Forelimb muscle (tissue), 1 donor: Measurements from ENCODE around the gene AGFG1. TPM values are rescaled to one million over a fixed set of nuclear protein-coding genes. Genes with fewer than 3 reads are reported as not detected.

Experiments
- DNase-seq: peaks from one replicate; pipeline ENCODE4 v3.0.0-alpha.2; 2013; ENCODE audit warnings: low read depth
- polyA plus RNA-seq: library from polyadenylated mRNA; unstranded; fragments of 120-200 nt; gene quantifications from one replicate; pipeline ENCODE4 v1.2.1, GENCODE V29; 2013; ENCODE audit not compliant: insufficient read length

AGFG1 gene
- polyA plus RNA-seq, 1 donor = 47.8 TPM

DNA sequence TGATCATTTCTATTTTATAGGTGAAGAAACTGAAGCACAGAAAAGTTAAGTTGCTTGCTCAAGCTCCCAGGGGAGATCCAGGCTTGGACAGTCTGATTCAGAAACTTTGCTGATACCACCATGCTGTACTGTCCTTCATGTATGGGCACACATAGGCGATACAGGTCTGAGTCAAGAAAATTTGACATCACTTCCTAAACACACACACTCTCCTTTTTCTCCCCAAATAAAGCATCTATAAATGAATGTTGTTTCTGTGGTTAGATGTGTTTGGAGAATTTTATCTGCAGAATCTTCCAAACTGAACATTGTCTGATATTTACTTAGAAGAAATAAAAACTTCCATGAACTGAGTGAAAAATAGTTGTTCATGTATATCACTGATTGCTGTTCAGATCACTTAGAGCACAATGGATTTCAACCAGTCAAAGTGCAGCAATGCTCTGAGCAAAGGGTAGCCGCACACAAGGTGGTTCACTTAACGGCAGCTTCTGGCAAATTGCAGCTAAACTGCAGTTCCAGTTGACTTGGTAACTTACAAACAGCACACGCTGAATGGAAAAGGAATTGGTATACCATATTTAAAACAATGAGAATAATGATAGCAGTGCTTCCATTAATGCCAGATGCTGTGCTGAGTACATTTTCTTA lies 10.0 kb upstream of the AGFG1 start:
- no peak for DNase-seq

DNA sequence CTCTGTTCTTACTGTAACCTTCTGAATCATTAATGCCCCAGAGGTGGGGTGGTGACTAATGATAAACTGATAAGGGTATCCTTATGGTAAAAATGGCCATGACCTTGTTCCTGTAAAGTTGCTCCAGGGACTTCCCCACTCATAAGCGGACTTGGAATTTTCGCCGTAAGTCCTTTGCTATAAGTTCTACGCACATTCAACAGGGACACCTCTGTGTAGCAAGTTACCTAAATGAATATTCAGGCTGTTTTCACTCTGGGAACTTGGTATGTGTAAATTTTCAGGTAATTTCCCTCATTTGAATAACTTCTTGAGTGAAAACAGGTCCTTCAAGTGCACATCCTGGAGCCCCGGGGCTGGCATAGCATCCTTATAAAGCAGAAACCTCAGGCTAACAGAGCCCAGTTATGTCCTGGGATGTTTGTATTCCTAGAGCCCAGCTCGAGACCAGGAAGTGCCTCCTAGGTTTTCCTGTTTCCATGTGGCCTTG lies 9.4 kb upstream of the AGFG1 start:
- DNase-seq = no peak

DNA sequence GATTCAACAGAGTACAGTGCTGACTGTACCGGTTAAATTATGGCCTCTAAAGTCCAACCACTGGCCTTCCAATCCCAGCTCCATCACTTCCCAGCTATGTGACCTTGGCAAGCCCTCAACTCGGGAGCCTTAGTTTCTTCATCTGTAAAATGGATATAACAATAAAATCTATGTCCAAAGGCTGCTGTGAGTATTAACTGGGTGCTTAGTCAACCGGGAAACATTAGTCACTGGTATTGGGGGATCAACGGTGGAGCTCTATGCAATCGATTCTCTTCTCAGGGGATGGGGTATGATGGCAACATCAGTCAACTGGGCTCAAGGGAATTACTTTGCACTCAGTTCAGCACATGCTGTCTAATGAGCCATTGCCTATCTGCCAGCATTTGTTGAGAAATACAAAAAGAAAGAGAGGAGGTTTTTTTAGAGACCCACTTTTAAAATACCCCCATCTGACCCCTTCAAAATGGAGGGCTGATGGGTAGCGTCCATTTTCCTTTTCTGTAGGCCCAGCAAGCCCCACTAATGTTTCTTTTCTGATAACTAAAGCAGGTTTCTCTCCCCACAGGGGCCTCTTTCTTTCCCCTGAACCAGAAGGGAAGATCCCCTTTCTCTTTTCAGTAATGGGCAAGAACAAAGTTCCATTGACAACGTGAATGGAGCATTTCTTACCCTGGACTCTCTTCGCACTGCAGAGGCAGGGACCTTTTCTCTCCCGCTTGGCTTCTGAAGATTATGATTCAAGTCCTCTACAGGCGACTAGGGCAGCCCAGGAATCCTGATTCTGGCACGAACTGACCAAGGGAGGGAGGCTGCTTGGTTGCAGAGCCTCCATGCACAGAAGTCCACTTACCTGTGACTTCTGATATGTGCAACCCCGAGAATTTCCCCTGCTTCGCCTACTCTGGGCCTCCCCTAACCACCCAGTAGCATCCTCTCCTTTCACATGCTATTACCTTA lies 8.7 kb upstream of the AGFG1 start:
- DNase-seq = no peak

DNA sequence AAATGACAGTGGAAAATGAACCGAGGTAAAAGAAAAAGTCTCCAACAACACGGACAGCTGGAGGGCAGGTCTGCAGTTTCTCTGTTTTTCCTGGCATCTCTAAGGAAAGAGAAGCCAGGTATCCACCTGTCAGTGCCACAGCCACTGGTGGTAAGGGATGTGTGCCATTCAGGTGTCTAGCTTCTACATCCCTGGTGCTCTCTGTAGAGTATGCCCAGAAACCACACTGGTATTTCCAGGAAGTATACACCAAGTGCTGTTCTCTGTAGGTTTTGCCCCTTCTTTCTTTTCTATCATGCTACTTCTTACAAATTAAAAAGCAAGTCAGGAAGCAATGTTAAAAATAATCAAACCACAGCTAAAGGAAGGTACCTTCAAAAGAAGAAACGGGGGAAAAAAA lies 7.6 kb upstream of the AGFG1 start:
- DNase-seq = no peak

DNA sequence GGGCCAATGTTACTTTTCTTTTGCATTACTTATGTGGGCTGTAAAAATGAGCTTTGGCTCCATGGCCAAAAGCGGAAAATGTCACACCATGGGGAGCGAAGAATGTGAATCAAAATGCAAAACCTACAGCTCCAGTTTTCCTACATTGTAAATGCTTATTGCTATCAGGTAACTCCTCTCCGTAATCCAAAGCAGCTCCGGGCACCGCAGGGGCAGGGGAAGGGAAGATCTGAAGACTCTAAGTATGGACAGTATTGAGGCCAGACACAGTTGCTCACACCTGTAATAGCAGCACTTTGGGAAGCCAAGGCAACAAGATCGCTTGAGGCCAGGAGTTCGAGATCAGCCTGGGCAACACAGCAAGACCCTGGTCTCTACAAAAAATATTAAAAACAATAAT lies 7.1 kb upstream of the AGFG1 start:
- no peak for DNase-seq

DNA sequence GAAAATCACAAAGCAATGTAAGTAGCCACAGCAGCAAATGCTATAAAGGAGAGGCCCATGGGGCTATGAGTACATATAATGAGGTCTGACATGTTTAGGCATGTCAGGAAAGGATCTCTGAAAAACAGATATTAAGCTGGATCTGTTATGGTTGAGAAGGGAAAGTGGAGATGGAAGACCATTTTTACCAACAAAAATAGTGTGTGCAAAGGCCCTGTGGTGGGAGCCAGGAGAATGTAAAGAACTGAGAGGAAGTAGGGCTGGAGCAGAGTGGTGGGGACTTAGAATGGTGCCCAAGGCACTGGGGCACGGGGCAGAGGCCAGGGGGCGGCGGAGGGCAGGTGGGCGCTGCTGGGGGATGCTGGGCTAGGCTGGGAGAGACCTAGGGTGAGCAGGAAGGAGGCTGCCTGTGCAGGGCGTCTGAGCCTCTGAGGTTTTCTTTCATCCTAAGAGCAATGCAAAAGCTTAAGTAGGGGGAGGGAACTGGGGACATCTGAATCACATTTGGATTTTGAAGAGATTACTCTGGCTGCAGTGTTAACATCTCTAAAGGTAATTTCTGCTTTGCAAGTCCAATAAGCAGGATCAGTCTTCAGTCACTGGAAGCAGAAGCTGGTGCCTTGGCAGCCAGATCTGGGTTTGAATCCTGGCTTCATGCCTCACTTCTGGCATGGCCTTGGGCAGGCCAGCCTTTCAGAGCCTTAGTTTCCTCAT lies 4.9 kb upstream of the AGFG1 start:
- no peak for DNase-seq

DNA sequence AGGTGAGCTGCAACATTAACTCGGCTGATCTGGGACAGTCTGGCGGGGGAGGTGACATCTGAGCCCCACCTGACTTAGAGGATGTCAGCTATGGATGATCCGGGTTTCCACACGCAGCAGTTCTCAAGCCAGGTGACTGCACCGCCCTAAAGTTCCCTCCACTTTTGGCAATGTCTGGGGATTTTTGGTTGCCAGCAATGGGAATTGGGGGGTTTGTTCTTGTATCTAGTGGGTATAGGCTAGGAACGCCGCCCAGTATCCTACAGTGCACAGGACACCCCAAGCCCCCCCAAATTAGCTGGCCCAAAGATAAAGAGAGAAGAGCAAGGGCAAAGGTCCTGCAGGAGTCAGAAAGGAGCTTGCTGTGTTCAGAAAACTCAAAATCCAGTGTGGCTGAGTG lies 544 bp upstream of the AGFG1 start:
- DNase-seq = no peak

DNA sequence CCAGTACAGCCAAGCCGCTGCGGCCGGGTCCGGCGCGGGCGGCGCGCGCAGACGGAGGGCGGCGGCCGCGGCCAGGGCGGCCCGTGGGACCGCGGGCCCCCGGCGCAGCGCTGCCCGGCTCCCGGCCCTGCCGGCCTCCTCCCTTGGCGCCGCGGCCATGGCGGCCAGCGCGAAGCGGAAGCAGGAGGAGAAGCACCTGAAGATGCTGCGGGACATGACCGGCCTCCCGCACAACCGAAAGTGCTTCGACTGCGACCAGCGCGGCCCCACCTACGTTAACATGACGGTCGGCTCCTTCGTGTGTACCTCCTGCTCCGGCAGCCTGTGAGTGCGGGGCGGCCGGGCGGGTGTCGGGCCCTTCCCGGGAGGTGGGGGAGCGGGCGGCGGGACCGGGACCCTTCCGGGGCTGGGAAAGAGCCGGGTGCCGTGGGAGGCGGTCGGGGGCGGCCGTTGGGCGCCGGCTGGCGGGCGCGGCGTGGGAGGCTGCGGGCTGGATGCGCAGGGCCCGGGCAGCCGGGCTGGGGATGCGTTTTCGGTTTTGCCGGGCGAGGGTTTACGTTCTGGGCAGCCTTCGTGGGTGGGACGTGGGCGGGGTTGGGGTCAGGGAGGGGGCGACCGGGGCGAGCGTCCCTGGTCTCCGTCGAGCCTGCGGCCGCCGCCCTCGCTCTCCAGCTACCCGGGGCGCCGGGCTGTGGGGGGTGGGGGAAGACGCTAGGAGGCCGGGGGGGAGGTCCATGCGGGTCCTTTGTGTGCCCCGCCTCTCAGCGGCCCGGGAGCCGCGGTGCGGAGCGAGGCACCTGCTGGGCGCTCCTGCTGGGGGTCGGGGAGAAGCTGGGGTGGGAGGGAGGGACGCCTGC lies 537 bp downstream of the AGFG1 start:
- DNase-seq = no peak

DNA sequence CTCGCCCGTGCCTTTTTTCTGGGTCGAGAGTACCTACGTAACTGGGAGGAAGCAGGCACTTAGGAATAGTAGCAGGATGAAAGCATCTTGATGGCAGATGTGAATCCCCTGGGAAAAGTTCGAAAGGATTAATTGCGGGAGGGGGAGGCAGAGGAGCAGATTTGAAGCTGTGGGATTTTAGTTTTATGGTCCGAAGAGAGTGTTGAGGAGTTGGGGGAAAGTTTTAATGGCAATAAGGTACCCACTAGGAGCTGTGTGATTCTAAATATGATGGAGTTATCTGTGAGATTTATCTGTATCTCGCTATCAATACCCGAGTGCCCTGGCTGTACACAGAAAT lies 1.1 kb downstream of the AGFG1 start:
- no peak for DNase-seq

DNA sequence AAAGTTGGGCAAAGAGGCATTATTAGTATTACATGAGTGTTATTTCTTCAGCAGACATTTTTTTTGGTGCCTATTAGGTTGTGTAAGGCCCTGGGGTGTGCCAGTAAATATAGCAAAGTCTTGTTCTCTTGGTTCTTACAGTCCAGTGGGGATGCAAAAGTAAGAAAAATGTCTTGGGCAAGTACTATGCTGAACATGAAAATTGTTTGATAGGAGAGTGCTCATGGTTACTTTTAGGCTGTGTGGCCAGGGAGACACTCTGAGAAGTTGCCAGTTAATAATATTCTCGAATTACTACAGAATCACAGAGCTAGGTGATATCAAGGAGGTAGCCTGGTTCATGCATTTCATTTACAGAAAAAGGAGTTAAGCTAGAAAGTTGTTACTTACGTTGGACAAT lies 1.9 kb downstream of the AGFG1 start:
- DNase-seq = no peak

DNA sequence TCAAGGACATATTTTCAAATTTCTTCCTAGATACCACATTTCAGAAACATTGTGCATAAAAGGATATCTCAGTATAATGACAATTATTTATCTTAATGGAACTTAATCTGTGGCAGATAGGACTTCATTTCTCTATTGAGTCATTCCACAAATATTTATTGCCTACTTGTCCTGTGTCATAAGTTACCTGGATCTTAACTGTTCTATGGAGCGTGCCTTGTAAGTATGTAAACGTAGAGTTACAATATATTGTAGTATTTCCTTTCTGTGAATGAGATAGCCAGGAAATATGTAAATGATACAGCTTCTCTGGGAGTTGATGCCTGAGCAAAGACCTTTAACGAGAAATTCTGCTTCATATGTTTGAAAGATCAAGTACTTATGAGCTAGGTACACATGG lies 2.5 kb downstream of the AGFG1 start:
- DNase-seq = no peak

DNA sequence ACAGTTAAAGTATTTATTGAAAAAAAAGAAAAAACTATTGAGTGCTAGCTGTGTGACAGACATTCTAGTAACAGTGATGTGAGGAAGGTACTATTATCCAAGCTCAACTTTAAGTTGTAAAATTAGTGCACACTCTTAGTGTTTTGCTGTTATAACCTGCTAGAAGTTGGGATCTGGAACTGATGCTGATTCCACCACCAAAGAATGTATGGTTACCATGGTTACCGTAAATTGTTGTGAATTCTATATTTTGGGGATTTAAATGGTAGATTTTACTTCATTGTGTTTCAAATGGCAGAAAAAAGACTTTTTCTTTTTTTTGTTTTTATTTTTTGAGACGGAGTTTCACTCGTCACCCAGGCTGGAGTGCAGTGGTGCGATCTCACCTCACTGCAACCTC lies 5.3 kb downstream of the AGFG1 start:
- no peak for DNase-seq

DNA sequence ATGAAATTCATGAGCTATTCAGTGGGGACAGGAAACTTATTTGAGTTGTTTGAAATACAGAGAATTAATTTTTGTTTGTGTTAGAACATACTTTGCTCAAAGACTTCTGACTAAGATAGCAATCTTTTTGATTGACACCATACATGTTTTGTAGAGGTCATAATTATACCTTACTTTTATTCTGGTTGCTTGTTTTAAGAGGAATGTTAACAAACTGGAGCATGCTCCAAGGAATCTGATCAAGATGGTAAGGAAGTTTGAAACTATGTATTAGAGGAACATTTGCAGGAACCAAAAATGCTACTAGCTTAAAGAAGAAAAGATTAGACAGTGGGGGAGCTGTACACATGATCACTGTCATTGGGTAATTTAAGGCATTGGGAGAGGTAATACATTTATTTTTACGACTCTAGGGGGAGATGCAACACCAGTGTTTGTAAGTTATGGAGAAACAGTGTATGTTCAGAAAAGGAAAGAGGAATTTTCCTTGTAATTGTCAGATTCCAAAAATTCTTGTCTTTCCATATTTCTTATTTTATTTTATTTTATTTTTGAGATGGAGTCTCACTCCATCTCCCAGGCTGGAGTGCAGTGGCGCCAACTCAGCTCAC lies 8.0 kb downstream of the AGFG1 start:
- DNase-seq = no peak

DNA sequence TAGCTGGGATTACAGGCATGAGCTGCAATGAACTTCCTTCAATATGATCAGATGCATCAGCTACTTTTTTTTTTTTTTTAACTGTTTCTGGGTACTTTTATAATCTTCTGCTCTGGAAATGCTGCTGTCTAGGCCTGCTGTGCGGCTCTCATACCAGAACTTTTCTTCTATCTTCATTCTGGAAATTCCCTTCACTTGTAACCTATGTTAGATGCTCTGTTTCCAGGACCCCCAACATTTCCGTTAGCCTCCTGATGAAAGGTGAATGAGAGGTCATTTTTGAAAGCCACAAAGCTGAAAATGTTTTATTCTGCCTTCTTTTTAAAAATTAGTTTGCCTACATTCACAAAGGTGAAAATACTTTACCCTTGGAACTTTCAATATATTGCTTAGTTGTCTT lies 8.6 kb downstream of the AGFG1 start:
- DNase-seq = no peak

DNA sequence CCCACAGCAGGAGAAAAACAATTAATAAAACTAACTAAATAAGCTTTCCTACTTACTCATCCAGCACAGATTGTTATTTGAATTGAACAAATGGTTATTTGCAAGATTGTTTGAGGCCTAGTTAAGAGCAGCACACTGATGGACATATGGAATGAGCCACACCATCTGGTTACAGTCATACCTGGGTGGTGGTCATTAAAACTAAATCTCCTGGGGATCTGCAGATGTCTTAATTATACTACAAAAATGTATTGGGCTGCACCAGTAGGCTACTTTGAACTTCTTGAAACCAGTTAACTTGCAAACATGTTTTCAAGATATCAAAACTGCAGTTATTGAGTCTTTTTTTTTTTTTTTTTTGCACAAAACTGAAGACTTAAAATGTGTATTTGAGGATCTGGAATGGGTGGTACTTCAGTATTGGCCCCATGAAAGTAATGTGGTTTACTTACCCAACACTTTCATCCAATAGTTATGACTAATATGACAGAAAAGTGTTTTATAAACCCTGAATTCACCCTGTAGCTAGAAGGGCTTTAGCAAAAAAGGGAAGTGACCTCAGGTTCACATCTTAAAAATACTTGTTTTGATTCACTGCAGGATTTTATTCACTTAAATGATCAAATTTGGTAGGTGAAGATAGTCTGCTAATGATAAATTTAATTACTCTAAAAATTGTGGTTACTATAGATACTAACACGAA lies 10.8 kb downstream of the AGFG1 start:
- DNase-seq = no peak

DNA sequence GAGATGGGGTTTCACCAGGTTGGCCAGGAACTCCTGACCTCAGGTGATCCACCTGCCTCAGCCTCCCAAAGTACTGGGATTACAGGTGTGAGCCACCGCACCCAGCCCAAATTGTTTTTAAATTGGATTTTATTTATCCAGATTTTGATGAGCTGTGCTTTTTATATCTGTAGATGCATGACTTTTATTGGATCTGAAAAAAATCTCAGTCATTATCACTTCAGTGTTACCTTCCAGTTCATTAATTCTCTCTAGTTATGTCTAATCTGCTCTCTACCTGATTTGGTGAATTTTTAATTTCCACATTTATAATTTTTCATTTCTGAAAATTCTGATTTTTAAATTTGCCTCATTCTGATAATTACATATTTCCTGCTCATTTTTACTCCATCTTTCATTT lies 13.5 kb downstream of the AGFG1 start:
- no peak for DNase-seq

DNA sequence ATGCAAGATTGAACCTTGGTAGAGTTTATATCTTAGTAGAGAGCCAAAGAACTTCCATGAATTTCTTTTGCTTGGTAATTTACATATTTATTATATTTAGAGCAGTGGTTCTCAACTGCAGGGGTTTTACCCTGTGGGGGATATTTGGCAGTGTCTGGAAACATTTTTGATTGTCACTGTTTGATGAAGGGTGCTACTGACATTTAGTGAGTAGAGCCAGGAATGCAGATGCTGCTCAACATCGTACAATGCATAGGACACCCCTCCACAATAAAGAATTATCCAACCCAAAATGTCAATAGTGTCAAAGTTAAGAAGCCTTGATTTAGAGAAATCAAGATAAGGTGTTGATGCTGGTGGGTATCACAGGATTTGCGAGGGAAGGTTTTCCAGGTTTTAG lies 14.7 kb downstream of the AGFG1 start:
- DNase-seq = no peak

DNA sequence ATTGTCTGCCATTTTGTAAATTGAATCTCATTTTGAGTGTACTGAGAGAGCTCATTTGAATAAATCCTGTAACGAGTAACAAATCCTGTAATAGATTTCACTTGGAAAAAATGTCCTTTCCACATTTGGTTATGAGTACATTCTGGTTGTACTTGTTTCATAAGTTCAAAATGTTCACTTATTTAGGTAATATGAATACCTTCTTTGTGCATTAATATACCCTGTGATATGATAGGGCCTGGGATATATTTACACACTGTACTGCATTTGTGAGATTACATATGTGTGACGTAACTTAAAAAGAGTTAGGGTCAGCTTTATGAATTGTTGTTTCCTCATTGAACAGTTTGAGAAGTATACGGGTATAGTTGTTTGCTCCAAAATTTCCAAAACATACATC lies 16.1 kb downstream of the AGFG1 start:
- no peak for DNase-seq

DNA sequence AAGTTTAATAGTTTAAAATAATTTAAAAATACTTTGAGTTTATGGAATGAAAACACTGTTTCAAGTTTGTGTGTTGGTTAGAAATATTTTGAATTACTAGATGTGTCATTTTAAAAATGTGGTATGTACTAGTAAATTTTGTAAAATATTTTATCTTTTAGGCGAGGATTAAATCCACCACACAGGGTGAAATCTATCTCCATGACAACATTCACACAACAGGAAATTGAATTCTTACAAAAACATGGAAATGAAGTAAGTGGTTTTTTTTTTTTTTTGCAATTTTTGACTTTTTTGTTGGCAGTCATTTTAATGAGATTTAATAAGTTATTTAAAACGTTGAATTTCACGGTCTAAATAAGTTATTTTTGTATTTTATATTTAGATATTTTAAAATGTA lies 19.4 kb downstream of the AGFG1 start:
- no peak for DNase-seq

DNA sequence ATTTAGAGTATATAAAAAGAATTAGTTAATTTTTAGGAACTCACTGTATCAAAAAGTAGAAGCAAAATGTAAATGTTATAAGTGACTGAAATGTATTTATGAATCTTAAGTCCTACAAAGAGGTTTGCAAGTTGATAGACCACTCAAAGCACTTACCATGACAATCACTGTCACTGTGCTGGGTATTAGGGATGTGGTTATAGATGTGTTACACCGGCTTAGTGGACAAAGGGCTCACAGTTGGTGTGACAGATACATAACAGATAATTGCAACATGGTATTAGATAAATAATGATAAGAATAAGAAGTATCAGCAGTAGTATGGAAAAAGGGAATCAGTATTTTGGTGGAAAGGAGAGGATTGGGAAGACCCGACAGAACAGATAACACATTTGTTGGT lies 21.6 kb downstream of the AGFG1 start:
- DNase-seq = no peak

DNA sequence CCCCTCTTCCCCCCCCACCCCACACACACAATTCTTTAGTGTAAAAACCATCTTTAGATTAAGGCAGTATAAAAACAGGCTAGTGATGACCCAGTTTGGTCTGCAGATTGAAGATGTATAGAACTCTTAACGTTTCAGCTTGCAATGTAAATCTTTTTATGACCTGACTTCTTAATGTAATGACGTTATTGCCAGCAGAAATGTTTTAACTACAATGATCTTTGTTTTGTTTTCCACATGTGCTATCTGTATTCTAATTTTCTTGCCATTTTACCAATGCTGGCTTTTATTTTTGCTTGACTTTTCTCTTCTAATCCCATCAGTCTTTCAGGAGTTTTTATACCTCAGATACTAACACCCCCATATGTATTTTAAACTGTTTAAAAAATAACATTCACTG lies 25.2 kb downstream of the AGFG1 start:
- no peak for DNase-seq
